HTERT RPE-1 (cell line): ENCODE results near the gene CDKL1.
"Not testable (repeated sequence)": the region's sequence is repeated elsewhere in the genome, so short reads cannot be mapped to it uniquely, and the experiment has no call there.

Source experiments
- in situ Hi-C: fragments of 300-500 bp; cut with MboI; formaldehyde crosslinking; loops from 4 replicates; pipeline ENCODE4 v1.14.3; 2020; ENCODE audit warnings: low sequenced_read_pairs

Gene CDKL1

DNA sequence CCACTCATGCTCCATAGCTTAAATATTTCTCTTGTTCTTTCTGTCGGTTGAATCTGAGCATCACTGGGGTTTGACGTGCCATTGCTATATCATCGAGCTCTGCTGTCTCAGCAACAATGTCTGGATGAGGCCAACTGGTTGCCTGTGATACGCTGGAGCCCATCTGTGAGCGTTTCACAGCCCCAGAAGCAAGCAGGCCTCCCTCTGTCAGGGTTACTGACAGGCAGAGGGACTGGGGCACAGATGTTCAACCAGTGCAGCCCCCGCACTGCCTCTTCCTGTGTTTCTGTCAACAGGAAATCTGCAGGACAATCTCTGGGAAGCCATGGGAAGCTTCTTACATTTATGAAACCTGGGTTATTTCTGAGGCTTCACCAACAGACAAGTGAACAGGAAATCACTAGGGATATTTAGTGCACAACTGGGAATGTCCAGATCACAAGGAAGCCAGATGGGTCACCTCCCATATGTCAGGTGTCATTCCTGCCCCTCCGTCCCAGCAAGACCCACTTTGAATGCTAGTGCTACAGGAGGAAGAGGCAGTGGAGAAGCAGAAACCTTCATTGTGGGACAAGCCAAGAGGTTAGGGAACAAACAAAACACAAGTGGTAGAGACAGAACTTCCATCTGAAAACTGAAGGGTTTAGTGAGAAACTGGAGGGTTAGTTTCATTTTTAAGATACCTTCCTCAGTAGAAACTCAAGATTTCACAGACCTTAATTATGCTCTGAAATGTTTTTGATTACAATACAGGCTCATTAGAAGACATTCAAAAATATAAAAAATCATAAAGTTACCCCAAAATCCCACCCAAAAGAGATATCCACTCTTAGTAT, 60.5 kb downstream of the CDKL1 start:
- in situ Hi-C loops = no loop called here

DNA sequence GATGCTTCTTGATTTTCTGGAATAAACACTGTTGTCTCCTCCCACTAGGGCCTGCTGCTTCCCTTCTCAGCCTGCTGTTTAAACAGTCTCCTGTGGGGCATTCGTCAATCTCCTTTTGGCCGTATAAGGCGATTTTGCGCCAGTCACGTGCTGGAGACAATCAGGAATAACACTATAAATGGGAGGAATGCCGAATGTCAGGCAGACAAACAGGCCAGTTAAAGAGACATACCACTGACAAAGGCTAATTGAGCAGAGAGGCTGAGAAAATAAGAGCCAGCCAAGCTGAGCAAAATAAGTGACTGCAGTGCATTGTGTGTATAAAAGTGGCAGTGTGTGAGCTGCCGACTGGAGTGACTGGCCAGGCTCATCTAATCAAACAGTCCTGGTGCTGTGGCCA, 61.3 kb downstream of the CDKL1 start:
- in situ Hi-C loops = no loop called here

DNA sequence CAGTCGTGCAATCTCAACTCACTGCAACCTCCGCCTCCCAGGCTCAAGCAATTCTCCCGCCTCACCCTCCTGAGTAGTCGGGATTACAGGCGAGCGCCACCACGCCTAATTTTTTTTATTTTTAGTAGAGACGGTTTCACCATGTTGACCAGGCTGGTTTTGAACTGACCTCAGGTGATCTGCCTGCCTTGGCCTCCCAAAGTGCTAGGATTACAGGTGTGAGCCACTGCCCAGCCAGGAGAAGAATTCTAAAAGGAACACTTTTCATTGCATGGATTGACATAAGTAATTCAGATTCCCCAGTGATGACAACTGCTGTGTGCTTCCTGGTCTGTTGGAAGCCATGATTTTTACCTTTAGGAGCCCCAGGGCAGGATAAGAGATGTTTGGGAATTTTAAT, 62.5 kb downstream of the CDKL1 start:
- in situ Hi-C loops = no loop called here

DNA sequence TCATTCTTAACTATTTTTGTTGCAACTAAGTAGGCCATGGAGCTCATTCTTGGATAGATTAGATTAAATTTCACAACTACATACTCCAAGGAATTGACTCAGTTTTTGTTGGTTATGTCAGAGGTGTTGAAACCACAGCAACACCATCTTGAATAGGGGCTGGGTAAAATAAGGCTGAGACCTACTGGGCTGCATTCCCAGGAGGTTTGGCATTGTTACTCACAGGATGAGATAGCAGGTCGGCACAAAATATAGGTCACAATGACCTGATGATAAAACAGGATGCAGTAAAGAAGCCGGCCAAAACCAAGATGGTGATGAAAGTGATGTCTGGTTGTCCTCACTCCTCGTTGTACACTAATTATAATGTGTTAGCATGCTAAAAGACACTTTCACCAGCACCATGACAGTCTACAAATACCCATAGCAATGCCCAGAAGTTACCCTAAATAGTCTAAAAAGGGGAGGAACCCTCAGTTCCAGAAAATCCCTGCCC, 63.6 kb downstream of the CDKL1 start:
- in situ Hi-C loops = no loop called here

DNA sequence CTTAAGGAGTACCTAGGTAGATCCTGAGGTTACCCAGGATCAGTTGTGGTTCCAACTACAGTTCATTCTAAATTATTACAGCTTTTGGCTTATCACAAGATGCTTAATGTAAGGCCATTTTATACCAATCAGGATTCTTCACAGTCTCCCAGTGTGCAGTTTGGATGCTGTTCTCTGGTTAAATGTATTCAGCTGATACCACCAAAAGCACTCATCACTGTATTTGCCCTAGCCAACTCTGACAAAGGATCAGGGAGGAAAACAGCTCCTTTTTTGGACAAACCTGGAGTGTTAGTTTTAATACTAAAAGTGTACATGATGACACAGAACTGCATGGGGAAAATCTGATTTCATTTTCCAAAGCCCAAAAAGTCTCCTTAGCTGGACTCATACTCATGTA, 65.1 kb downstream of the CDKL1 start:
- in situ Hi-C loops = no loop called here

DNA sequence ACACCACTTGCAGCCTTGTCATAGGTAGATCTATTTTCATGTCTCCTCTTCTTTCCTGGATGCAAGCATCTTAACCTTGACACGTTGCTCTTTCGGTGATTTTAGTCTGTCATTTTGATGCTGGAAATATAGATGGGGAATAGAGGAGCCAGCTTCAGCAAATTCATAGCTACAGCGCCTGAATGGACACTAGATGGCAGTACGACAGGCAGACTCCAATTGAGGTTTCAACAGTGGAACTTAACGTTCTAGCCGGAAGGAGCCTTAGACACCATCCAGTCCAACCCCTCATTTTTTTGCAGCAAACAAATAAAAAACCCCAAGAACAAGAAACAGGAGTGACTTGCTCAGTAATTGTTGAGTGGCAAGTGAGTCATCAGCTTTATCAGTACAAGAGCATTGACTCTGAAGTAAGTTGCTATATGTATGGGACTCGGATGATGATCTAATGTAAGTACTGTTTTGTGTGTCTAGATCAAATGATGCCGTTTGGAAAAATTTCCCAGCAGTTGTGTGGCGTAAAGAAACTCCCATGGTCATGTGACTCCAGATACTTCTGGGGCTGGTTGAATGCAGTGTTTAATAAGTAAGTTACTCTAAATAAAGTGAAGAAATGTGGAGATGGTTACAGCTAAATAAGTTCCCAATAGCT, 75.5 kb downstream of the CDKL1 start:
- in situ Hi-C loops = no loop called here

DNA sequence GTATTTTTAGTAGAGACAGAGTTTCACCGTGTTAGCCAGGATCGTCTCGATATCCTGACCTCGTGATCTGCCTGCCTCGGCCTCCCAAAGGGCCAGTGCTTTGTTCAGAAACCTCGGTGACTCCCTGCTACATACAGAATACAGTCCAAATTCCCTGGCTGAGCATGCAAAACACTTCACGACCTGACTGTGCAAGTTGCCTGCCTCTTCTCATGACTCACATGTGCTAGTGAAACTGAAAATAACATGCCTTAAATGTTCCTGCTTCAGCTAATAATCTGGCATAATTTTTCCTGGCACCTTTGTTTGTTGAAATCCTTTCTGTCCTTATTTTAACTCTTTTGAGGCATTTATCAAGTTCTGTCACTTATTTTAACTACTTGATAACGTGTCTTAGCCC, 76.4 kb downstream of the CDKL1 start:
- in situ Hi-C loops = no loop called here

DNA sequence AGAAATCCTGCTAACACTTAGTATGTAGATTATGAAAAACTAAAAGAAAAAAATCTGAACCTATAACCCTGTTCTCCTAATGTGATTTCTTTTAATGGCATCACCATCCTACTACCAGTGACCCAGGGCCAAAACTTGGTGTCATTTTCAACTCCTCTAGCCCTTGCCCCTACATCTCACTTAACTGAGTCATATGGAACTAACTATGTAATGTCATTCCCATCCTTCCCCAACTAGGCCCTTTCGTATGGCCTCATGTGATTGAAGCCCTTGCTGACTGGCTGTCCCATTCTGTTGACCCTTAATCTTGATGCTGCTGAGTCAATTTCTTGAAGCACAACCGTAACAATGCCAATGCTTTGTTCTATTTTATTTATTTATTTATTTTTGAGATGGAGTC, 77.0 kb downstream of the CDKL1 start:
- in situ Hi-C loops = no loop called here

DNA sequence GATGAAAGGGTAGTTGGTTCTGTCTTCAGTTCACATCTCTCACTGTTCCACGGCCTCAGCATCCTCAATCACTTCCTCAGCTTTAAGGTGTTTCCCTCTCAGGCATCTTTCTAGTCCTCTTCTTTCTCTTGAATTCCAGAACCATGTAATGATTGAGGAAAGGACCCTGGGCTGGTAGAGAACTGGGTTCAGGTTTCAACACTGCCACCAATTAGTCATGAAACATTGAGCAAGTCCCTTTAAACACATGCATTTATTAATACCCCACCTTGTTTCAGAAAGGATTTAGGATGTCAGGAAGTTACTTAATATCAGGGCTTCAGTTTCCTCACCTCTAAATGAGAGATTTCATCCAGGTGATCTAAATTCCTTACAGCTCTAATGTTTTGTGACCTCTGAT, 77.4 kb downstream of the CDKL1 start:
- in situ Hi-C loops = no loop called here

DNA sequence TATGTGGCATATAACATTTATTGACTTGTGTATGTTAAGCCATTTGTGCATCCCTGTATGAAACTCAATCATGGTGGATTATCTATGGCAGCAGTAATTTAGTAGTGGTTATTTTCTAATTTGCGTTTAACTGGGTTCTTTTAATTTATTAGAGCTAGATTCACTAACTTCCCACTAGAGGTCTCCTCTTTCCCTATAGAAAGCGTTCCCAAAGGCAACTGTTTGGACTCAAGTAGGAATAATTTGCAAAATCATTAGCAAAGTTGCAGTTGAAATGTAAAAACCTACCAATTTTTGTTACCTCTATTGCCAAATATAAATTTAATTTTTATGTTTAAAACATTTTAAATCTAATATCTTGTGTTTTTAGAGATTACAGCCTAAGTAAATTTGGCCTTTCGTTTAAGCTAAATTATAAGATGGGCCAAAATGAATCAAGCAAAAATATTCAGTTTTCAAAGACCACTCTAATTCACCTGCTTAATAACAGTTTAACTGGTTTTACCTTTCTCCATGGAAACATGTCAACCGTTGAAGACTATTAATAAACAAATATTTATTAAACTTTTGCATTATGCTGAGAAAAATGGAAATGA, 78.6 kb downstream of the CDKL1 start:
- in situ Hi-C loops = no loop called here

DNA sequence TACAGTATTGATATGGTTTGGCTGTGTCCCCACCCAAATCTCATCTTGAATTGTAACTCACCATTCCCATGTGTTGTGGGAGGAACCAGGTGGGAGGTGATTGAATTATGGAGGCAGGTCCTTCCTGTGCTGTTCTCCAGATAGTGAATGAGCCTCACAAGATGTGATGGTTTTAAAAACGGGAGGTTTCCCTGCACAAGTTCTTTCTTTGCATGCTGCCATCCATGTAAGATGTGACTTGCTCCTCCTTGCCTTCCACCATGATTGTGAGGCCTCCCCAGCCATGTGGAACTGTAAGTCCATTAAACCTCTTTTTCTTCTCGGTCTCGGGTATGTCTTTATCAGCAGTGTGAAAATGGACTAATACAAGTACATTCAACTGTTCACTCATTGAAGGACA, 82.6 kb downstream of the CDKL1 start:
- in situ Hi-C loops = not testable (repeated sequence)

DNA sequence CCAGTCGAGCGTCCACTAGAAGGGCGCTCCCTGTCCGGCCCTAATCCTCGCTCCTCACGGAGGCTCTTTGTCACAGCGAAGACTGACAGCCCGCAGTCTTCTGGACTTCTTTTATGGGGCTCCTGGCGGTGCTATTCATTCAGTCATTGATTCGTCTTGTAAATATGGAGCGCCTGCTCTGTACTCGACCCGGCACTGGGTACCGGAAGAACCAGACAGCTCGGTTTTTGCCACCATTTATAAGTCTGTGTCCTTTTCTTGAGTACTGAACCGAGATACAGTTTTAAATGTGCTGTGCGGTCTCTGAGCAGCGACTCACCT, 84.0 kb downstream of the CDKL1 start:
- in situ Hi-C loops = no loop called here

DNA sequence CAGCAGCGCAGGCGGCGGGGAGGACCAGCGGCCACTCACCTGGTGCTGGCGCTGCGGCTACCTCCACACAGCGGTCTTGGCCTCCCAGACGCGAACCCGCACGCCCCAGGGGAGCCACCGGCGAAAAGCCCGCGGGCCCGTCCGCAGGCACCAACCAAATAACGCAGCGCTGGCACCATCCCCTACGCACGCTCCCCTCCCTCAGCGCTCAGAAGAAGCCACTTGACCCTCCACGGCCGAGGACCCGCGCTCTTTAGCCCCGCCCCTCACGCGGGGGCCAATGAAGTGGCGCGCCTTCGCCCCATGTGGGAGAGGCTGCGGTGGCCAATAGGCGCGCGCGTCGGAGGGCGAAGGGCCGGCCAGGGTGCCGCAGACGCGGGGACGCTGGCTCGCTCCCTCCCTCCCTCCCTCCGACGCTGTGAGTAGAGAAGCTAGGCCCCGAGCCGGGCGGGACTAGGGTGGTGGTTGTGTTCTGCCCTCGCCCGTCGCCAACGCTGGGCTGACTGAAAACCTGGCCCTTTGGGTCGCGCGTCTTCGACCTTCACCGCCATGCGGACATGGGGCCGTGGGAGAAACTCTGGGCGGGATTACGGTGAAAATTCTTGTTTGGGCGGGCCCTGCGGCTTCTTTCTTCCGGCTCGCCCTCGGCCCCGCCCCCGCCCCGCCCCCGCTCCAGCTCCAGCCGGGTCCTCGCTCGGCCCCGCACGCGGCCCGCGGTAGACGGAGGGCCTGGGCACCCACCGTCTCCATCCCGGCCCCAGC, 84.5 kb downstream of the CDKL1 start, which contains the start of the genes DMAC2L and L2HGDH:
Gene DMAC2L, plus strand, starts transcription at position 353 of the 762 bp plus-strand sequence. CDS start 9,164 bp downstream, outside the sequence.
Gene L2HGDH, minus strand, starts transcription at position 258 of the 762 bp plus-strand sequence. Its CDS starts 79 bp downstream, at position 179.
- in situ Hi-C loops = no loop called here

DNA sequence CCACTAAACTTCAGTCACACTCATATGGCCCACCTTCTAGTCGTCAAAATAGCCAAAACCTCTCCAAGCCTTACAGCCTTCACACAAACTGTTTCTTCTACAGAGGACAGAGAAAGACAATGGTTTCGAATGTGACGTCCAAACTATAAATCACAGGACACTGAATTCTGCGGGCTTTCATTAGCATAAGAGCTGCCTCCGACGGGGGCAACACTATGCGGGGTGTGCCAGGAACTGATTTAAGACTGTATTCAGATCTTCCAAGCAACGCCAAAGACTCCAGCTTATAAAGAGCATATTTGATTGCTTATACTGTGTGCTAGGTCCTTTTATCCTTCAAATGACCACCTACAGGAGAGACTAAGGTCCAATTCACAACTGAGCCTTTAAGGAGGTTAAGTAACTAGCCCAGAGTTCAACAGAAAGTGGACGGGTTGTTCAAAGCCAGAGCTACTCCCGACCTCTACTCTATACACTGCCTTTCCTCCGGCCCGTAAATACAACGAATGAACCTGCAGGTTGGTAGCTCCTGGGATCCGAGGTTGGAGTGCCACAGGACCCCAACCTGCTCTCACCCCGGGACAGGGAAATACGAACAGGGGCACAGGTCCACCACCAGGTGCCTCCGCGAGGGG, 85.2 kb downstream of the CDKL1 start:
- in situ Hi-C loops = no loop called here

DNA sequence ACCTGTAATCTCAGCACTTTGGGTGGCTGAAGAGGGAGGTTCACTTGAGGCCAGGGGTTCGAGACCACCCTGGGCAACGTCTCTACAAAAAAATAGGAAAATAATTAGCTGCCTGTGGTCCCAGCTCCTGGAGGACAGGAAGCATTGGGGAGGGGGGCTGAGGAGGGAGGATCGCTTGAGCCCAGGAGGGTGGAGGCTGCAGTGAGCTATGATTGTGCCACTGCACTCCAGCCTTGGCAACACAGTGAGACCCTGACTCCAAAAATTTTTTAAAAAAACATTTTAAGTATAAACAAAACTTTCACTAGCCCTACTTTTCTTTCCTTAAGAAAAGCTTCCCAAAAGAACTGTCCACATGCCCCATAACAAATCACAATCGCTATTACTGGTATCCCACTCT, 86.2 kb downstream of the CDKL1 start:
- in situ Hi-C loops = no loop called here

DNA sequence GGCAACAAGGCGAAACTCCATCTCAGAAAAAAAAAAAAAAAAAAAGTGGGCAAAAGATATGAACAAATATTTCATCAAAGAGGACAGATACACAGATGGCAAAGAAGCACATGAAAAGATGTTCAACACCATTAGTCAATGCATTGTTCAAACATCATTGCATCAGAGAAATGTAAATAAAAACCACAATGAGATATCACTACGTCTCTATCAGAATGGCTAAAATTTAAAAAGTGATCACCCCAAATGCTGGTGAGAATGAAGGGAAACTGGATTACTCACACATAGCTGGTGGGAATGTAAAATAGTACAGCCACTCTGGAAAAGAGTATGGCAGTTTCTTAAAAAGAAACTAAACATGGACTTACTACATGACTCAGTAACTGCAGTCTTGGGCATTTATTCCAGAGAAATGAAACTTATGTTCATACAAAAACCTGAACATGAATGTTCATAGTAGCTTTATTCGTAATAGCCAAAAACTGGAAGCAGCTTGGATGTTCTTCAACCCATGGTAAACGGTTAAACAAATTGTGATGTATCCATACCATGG, 88.2 kb downstream of the CDKL1 start:
- in situ Hi-C loops = no loop called here

DNA sequence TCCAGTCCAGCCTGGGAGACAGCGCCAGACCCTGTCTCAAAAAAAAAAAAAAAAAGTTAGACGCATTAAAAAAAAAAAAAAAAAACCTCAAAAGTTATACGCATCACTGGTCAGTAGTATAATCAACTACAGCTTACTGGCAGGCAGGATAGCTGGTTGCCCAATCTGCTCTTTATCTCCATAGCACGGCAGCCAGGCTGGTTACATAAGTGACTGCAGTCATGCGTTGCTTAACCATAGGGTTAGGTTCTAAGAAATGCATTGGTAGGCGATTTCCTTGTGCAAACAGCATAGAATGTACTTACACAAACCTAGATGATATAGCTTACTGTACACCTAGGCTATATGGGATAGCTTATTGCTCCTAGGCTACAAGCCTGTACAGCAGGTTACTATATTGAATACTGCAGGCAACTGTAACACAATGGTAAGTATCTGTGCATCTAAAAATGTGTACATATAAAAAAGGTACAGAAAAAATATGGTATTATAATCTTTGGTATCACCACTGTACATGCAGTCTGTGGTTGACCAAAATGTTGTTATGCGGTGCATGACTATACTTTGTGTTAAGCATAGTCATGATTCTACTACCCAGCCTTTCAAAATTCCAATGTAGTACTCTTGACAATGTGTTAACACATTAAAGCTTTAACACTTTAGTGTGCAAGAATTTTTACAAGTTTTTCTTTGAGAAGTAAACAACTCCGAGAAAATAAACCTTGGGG, 92.8 kb downstream of the CDKL1 start:
- in situ Hi-C loops = no loop called here

DNA sequence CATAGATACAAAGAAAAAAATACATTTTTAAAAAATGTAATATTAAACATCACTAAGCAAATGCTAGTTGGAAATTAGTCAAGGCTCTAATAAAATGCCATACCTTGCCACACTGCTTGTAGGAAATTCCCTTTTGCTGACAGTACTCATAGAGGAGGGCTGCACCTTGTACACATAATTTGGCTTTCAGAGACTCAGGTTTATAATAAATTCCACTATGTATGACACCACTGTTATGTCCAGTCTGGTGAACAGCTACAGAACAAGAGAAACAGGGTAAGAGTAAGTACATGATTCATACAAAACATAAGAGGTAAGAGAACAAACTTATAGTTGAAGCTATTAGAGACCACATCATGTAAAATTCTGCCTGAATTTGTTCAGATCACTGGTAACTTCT, 94.8 kb downstream of the CDKL1 start:
- in situ Hi-C loops = no loop called here

DNA sequence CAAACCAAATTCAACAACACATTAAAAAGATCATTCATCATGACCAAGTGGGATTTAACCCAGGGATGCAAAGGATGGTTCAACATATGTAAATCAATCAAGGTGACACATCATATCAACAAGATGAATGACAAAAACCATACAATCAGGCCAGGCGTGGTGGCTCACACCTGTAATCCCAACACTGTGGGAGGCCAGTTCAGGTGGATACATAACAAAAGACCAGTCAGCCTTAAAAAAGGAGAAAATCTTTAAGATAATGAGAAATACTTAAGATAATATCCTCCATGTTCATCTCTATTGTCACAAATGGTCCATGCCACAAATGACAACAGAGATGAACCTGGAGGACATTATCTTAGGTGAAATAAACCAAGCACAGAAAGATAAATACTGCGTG, 97.1 kb downstream of the CDKL1 start:
- in situ Hi-C loops = no loop called here

DNA sequence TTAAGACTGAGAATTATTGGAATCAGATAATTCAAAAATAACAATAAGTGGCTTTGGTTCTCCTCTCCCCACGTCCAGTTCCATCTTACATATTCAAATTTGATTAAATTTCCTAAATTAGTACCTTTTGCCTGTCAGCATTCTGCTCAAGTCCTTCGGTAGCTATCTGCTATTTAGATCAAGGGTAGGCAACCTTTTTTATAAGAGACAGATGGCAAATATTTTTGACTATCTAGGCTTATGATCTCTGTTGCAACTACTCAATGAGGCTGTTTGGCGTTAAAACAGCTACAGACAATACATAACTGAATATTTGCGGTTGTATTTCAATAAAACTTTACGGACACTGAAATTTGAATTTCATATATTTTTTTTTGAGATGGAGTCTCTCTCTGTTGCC, 106.4 kb downstream of the CDKL1 start:
- in situ Hi-C loops = no loop called here
